Astrocyte (in vitro differentiated cells and primary cell): ENCODE results near the gene MEIKIN. TPM values are rescaled to one million over a fixed set of nuclear protein-coding genes. Genes with fewer than 3 reads are reported as not detected.

Source experiments
- DNase-seq: peaks from one replicate; pipeline ENCODE4 v3.0.0-alpha.2; 2010; ENCODE audit warnings: low read depth
- FAIRE-seq: peaks from 2 replicates; lab custom pipeline; 2011; peaks lifted over from hg19 to GRCh38; lab: Jason Lieb, UNC
- H2AFZ ChIP-seq: 2 replicates; pipeline ENCODE4 v1.6.0; 2012; ENCODE audit warnings: low read depth, low read length, inconsistent platforms
- H3K27ac ChIP-seq: 2 replicates; pipeline ENCODE4 v1.5.1; 2011; ENCODE audit warnings: low read depth, low read length, inconsistent platforms
- H3K27me3 ChIP-seq: 2 replicates; pipeline ENCODE4 v1.6.0; 2011; ENCODE audit warnings: low read length, inconsistent platforms; ENCODE audit not compliant: insufficient read depth
- H3K36me3 ChIP-seq: 2 replicates; pipeline ENCODE4 v1.5.1; 2011; ENCODE audit warnings: low read length, inconsistent platforms; ENCODE audit not compliant: insufficient read depth
- H3K4me1 ChIP-seq: 2 replicates; pipeline ENCODE4 v1.5.1; 2011; ENCODE audit warnings: low read length, inconsistent platforms; ENCODE audit not compliant: insufficient read depth
- H3K4me2 ChIP-seq: 2 replicates; pipeline ENCODE4 v1.6.0; 2012; ENCODE audit warnings: low read length, inconsistent platforms
- H3K4me3 ChIP-seq: 2 replicates; pipeline ENCODE4 v1.5.1; 2011; ENCODE audit warnings: low read depth, mild to moderate bottlenecking, low read length, inconsistent platforms; ENCODE audit not compliant: insufficient read depth
- H3K79me2 ChIP-seq: 2 replicates; pipeline ENCODE4 v1.6.0; 2012; ENCODE audit warnings: mild to moderate bottlenecking, low read length, inconsistent platforms; ENCODE audit not compliant: insufficient read depth
- H3K9ac ChIP-seq: 2 replicates; pipeline ENCODE4 v1.6.0; 2012; ENCODE audit warnings: mild to moderate bottlenecking, low read length, inconsistent platforms
- H3K9me3 ChIP-seq: 2 replicates; pipeline ENCODE4 v1.5.1; 2012; ENCODE audit warnings: low read depth, mild to moderate bottlenecking, low read length, inconsistent platforms; ENCODE audit not compliant: insufficient read depth
- H4K20me1 ChIP-seq: 2 replicates; pipeline ENCODE4 v1.6.0; 2012; ENCODE audit warnings: low read length, inconsistent platforms; ENCODE audit not compliant: insufficient read depth
- H3K27ac Mint-ChIP-seq: one replicate; pipeline ENCODE4 v1.8.0; 2021; ENCODE audit warnings: mild to moderate bottlenecking, mixed read lengths; ENCODE audit not compliant: unreplicated experiment
- H3K27me3 Mint-ChIP-seq: one replicate; pipeline ENCODE4 v1.8.0; 2021; ENCODE audit warnings: low read depth, mixed read lengths; ENCODE audit not compliant: unreplicated experiment
- H3K36me3 Mint-ChIP-seq: one replicate; pipeline ENCODE4 v1.8.0; 2021; ENCODE audit warnings: low read depth, mixed read lengths; ENCODE audit not compliant: unreplicated experiment
- H3K4me1 Mint-ChIP-seq: one replicate; pipeline ENCODE4 v1.8.0; 2021; ENCODE audit warnings: low read depth, mixed read lengths; ENCODE audit not compliant: unreplicated experiment
- H3K4me3 Mint-ChIP-seq: one replicate; pipeline ENCODE4 v1.8.0; 2021; ENCODE audit warnings: mild to moderate bottlenecking, moderate library complexity, mixed read lengths; ENCODE audit not compliant: unreplicated experiment
- H3K9me3 Mint-ChIP-seq: one replicate; pipeline ENCODE4 v1.8.0; 2021; ENCODE audit warnings: mild to moderate bottlenecking, mixed read lengths; ENCODE audit not compliant: unreplicated experiment
- CTCF ChIP-seq: IDR thresholded peaks from 2 replicates; pipeline ENCODE4 v1.5.1; 2011; ENCODE audit warnings: low read depth, mild to moderate bottlenecking, inconsistent platforms, low read length, moderate library complexity; ENCODE audit not compliant: insufficient read depth
- EZH2 ChIP-seq: IDR thresholded peaks from 2 replicates; pipeline ENCODE4 v1.6.1; 2012; ENCODE audit warnings: mild to moderate bottlenecking, low read length, inconsistent platforms; ENCODE audit not compliant: insufficient read depth
- total RNA-seq: library from RNA; stranded (reverse); gene quantifications from 2 replicates; pipeline ENCODE4 v1.2.1, GENCODE V29; 2021

MEIKIN gene
- total RNA-seq, 1 donor from 2014 or later = not detected

- Histone ChIP-seq H3K4me2 (no peak overlapping the region), H3K27me3 (no peaks in the 10 kb centered on the region), H3K4me3 (no peak overlapping the region), H3K9me3 (no peaks in the 10 kb centered on the region), H3K79me2 (peaks cover 98% of the 10 kb centered on the region), H3K27ac (no peak overlapping the region), H3K36me3 (no peaks in the 10 kb centered on the region), H3K4me1 (peaks cover 6% of the 10 kb centered on the region), H2AFZ (no peak overlapping the region), H4K20me1 (peaks cover 97% of the 10 kb centered on the region), H3K9ac (no peak overlapping the region)
- H3K4me3 Mint-ChIP-seq = no peak overlapping the region
- no peak for FAIRE-seq
- no peak for TF ChIP-seq EZH2
- TF ChIP-seq CTCF = no peak
- H3K36me3 Mint-ChIP-seq = peaks cover 5% of the 10 kb centered on the region
- no peak for DNase-seq
- H3K9me3 Mint-ChIP-seq = no peaks in the 10 kb centered on the region
- no peaks in the 10 kb centered on the region for H3K27me3 Mint-ChIP-seq
- H3K27ac Mint-ChIP-seq = peak overlapping the region; percentile 12
- H3K4me1 Mint-ChIP-seq = peaks cover 11% of the 10 kb centered on the region
Measured at GRCh38 chr5:131757830-131758519, 187.5 kb downstream of the MEIKIN start.

Other genes with a start within 250 kb of the MEIKIN start
- gene FNIP1, start 148.6 kb downstream of the MEIKIN start, total RNA-seq = 24.4 and 28.5 TPM in 2 replicates
- 0.07 TPM in 1 of 2 replicates, not detected in the other for gene ACSL6, start 66.0 kb upstream of the MEIKIN start, total RNA-seq
- not detected in 2 replicates for gene IL3, start 115.0 kb upstream of the MEIKIN start, total RNA-seq
- not detected in 2 replicates for gene CSF2, start 128.1 kb upstream of the MEIKIN start, total RNA-seq